HG02938 (cell line): ENCODE data around the gene MZF1.
"Not testable (repeated sequence)": the region's sequence is repeated elsewhere in the genome, so short reads cannot be mapped to it uniquely, and the experiment has no call there.

Source experiments
- ATAC-seq: cut with Tn5 transposase; IDR thresholded peaks from one replicate; pipeline ENCODE4 v1.9.1; 2021; ENCODE audit warnings: mild to moderate bottlenecking, moderate library complexity; ENCODE audit not compliant: unreplicated experiment

MZF1 gene

DNA sequence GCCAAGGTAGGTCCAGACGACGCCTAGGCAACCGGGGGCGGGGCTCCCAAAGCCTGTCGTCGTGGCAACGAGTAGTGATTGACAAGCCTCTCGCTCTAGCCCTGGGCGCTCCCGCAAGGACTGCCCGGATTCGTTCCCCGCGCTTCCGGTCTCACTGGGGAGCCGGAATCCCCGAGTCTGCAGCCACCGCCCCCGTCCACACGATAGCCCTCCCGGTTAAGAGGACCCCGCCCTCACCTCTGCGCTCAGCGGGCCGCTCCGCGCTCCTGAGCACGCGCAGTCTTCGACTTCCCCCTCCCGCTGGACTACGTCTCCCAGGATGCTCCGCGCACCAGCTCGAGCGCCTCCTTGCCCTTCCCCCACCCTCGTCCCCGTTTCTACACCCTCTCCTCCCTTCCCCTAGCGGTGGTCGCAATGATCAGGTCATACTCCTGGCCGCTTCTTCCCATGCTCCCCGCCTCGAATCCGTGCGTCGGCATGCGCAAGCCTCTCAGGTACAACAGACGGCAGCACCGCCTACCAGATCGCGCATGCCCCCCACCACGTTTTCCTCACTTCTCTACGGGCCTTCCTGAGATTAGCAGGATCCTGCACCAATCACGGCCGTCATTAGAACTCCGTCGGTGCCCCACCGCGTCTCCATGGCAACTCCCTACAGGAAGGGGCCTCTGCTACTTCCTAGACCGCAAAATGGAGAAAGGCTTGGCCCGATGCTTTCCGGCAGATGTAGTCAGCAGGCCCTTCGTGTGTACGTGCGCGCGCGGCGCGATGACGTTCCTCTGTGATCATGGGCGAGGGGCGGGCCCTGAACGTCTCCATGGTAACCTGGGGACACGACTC lies at the start of gene MZF1:
Gene MZF1, minus strand, starts transcription at position 518 of the 840 bp plus-strand sequence. CDS start 1,946 bp downstream, outside the sequence.
- ATAC-seq, result peak; percentile 56

DNA sequence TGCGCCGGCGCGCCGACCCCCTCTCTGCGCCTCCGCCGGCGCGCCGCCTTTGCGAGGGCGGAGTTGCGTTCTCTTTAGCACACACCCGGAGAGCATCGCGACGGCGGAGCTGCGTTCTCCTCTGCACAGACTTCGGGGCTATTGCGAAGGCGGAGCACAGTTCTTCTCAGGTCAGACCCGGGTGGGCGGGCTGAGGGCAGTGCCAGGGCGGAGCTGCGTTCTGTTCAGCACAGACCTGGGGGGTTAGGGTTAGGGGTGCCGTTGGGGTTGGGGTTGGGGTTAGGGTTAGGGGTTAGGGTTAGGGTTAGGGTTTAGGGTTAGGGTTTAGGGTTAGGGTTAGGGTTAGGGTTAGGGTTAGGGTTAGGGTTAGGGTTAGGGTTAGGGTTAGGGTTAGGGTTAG lies 34.1 kb upstream of the MZF1 start:
- not testable (repeated sequence) for ATAC-seq

DNA sequence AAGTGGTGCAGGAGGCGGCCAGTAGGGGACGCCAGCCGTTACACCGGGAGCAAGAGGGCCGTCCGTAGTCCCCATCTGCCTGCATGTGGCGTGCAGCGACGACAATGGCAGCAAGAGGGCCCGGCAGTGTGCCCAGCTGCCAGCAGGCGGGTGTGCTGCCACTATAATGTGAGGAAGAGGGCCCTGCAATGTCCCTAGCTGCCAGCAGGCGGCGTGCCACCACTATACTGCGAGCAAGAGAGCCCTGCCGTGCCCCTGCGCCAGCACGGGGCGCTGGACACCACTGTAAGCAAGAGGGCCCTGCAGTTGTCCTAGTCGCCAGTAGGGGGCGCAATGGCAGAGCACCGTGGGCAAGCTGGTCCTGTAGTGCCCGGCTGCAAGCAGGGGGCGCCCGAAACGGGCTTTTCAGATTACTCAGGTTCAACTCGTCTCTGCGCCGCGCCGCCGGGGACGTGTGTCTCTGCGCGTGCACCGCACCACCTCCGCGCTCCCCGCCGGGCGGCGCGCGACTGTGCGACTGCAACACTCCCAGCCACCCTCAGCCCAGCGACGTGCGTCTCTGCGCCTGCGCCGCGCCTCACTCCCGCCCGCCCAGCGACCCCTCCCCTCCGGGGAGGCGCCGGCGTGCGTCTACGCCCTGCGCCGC lies 33.2 kb upstream of the MZF1 start:
- not testable (repeated sequence) for ATAC-seq

DNA sequence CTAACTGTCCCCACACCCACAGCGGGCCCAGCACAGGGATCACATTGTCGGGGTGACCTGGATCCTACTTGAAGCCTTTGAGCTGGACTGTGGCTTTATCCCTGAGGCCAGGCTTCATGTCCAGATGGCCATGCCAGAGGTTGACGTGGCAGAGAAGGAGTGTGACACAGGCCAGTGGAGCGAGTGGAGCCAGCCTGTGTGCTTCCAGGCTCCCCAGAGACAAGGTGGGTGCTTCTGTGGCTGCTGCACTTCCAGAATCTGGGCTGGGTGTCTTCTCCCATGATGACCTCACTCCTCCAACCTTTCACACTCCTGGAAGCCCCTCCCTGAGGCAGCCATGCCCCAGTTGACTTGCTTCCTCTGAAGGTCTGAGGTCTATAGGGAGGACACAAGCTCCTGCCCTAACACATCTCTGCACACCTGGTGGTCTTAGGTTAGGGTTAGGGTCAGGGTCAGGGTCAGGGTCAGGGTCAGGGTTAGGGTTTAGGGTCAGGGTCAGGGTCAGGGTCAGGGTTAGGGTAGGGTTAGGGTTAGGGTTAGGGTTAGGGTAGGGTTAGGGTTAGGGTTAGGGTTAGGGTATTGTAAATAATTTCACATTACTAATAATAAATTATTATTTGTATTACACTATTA lies 13.1 kb upstream of the MZF1 start:
- no peak for ATAC-seq

DNA sequence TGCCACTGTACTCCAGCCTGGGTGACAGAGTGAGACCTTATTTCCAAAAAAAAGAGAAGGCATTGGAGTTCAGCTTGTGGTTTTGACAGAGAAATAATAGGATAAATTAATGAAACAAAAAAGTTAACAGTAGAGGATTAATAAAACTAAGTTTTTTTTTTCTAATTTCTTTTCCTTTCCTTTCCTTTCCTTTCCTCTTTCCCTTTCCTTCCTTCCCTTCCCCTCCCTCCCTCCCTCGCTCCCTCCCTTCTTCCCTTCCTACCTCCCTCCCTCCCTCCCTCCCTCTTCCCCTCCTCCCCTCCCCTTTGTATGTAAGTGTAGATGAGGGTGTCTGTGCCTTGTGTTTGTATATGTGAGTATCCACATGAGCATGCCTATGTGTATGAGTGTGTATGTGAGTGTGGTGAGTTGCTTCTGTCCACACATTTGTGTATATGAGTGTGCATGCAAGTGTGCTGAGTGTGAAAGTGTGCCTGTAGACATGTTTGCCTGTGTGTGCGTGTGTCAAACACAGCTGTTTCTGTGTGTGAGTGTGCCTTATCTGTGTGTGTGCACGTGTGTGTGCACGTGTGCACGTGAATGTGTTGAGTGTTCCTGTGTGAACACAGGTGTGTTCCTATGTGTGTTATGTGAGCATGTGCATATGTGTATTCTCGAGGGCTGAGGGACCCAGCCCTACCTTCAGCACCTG lies 12.5 kb upstream of the MZF1 start:
- no peak for ATAC-seq

DNA sequence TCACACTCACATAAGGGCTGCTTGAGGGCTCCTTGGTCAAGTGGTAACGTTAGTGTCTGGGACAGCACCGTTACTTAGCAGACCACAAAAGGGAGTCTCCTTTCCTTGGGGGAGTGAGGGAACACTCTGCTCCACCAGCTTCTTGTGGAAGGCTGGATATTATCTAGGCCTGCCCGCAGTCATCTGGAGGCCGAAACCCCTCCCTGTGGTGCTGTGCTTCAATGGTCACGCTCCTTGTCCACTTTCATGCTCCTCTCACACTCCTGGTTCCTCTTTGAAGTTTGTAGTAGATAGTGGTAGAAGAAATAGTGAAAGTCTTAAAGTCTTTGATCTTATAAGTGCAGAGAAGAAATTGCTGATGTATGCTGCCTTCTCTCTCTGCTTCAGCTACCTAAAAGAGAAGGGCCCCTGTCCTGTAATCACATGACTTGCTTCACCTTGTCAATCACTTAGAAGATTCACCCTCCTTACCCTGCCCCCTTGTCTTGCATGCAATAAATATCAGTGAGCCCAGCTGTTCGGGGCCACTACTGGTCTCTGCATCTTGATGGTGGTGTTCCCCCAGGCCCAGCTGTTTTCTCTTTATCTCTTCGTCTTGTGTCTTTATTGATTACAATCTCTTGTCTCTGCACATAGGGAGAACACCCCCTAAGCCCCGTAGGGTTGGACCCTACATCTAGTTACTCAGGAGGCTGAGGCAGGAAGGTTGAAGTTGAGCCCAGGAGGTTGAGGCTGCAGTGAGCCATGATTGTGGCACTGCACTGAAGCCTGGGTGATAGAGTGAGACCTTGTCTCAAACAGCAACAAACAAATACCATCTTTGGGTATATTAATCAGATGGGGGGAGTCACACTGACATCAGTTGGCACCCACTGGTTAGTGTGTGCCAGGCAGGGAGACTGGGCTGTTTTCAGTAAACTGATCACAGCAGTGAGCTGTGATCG lies 11.6 kb upstream of the MZF1 start:
- ATAC-seq, result no peak

DNA sequence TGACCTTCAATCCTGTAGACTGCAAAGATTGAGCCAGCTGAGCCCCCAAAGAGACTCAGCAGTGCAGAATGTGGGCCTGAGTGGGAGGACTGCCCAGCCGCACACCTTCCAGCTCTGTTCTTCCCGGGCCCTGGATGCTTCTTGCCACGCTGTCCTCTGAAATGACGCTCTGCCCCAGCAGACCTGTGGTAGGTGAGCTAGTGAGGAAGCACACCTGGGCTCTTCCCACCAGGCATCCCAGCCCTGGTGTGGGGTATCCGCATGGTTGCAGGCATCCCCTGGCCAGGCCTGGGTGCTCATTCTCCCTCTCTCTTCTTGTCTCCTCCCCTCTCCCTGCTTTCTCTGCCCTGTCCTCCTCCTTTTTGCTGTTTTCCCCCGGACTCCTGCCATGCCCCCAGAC lies 9.8 kb upstream of the MZF1 start:
- no peak for ATAC-seq

DNA sequence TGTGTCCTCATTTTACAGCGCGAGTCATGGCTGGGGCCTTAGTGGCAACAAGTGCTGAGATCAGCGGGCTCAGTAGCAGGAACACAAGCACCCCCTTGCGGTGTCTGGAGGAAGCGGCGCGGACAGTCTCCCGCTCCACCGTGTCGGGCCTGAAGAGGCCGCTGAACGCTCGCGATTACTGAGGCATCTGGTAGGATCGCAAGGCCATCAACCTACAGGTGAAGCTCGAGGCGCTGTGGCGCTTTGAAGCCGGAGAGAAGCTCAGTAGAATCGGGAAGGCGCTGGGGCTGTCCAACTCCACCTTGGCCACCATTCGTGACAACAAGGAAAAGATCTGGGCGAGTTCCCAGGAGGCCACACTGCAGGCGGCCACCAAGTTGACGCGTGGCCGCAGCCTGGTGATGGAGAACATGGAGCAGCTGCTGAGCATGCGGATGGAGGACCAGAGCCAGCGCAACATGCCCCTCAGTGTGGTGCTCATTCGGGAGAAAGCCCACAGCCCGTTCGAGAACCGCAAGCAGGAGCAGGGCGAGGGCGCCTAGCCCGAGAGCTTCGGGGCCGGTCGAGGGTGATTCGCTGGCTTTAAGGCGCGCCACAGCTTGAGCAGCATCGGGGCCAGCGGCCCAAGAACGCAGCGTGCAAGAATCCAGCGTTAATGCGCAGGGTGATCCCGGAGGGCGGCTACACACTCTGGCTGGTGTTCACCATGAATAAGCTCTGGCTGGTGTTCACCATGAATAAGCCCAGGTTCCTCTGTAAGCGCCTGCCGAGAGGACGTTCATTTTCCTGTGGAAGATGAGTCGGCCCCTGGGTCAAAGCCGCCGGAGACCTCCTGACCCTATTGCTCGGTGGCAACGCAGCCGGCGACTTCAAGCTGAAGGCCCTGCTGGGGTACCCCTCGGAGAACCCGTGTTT lies 8.3 kb upstream of the MZF1 start:
- no peak for ATAC-seq

DNA sequence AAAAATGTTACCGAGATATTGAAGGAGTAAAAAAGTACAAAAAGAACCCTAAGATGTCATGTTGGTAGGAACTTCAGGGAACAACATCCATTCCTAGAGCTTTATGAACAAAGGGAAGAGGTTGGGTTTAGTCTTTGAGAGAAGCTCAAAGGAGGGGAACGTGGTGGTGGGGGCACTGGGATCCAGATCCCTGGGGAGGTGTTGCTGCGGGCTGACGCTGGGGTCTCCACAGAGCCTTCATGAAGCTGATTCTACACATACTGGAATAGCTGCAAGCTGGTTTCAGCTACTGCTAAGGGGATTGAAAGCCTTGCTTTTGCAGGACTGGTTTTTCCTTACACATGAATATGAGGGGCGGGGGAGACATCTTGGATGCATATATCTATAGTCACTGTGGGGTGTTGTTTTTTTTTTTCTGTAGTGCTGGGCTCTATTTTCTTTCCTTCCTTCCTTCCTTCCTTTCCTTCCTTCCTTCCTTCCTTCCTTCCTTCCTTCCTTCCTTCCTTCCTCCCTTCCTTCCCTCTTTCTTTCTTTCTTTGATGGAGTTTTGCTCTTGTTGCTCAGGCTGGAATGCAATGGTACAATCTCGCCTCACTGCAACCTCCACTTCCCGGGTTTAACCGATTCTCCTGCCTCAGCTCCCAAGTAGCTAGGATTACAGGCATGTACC lies 6.5 kb upstream of the MZF1 start:
- no peak for ATAC-seq

DNA sequence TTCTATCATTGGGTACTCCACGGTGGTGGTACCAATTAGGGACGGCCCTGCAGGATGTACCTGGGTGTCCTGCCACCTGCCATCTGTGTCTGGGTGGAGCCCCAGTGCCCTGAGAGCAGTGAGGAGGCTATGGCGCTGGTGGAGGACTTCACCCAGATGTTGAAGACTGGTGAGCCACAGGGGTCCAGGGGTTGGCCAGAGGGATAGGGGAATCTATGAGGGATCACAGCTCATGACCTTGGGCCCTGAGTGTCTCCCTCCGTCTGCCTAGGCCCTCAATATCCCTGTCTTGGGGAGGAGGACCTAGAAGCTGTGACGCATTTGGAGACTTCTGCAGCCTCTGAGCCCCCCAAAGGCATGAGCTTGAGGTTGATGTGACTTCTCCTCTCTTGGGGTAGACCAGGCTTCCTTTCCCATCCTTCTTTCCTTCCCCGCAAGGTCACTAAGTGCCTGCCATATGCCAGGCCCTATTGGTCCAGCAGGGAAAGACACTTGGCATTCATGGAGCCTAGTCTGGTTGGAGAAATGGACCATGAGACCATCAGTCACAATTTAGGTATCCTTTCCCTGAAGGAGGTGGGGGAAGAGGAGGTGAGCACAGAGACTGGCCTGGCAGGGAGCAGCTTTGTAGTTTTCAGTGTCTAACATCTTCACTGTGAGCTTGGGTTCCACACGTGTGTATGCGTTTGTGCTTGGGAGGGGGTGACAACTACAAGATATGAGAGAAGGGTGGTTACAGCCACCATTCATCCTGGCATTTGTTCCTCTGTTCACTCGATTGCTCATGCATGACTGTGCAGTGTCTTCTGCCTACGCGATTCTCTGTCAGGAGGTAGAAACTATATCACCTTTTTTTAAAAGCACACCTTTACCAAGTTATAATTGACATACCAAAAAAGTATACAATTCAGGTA lies 5.1 kb upstream of the MZF1 start:
- no peak for ATAC-seq

DNA sequence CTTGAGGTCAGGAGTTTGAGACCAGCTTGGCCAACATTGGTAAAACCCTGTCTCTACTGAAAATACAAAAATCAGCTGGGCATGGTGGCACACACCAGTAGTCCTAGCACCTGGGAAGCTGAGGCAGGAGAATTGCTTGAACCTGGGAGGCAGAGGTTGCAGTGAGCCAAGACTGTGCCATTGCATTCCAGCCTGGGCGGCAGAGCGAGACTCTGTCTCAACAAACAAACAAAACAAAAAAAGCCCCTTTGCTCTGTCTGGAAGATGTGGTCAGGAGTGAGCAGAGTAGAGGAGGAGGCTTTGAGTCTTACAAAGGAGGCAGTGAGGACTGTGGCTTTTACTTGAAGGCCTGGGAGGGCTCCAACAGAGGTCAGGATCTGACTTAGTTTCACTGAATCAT lies 4.4 kb upstream of the MZF1 start:
- not testable (repeated sequence) for ATAC-seq

DNA sequence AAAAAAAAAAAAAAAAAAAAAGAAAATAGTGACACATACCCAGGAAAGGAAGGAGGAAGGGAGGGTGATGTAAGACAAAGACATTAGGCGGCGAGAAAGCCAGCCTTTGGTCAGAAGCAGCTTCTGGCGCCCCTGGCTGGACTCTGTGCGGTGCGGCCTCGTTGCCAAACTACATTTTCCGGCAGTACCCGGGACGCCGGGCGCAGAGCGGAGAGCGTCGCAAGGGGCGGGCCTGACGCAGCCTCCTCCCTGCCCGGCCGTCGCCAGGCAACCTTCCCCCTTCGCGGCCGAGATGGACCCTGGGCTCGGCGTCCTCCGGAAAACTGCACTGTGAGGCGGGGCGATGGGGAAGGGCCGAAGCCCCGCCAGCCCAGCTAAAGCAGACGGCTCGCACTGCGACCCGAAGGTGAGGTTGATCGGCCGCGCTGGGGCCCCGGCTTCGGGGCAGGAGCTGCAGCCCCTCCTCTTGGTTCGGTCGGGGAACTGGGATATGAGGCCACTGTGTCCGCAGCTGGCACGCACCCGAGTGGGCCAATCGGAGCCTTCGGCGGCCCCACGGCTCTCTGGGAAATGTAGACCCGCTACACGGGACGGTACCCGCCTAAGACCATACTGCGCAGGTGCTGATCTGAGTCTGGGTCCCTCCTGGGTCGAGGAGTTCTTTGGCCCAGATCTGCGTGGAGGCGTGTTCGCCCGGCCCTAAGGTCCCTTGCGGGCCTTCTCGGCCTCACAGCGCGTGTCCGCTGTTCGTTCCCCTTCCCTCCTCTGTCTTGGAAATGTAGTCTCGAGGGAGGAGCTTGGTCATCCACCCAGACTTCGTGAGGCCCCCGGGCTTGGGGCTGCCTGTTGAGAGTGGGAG lies 2.3 kb upstream of the MZF1 start:
- ATAC-seq, result peak; percentile 38

DNA sequence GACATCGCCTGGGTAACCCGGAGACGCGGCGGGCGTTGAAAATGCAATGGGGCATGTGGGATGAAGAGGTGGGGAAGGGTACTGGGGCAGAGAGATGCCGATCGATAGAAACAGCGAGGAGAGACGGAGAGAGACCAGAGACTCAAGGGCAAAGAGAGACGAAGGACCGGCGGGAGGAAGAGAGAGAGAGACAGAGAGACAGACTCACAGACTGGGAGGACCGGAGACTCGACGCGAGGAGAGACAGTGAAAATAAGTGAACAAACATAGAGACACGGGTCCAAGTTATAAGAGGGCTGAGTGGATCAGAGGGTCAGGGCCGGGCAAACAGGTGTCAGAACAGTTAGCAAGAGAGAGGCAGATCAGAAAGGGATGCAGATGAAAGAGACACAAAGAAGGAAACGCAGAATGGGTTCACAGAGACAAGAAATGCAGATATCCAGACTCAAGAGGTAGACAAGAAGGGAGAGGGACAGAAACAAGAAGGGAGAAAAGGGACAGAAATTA lies 576 bp upstream of the MZF1 start:
- no peak for ATAC-seq

DNA sequence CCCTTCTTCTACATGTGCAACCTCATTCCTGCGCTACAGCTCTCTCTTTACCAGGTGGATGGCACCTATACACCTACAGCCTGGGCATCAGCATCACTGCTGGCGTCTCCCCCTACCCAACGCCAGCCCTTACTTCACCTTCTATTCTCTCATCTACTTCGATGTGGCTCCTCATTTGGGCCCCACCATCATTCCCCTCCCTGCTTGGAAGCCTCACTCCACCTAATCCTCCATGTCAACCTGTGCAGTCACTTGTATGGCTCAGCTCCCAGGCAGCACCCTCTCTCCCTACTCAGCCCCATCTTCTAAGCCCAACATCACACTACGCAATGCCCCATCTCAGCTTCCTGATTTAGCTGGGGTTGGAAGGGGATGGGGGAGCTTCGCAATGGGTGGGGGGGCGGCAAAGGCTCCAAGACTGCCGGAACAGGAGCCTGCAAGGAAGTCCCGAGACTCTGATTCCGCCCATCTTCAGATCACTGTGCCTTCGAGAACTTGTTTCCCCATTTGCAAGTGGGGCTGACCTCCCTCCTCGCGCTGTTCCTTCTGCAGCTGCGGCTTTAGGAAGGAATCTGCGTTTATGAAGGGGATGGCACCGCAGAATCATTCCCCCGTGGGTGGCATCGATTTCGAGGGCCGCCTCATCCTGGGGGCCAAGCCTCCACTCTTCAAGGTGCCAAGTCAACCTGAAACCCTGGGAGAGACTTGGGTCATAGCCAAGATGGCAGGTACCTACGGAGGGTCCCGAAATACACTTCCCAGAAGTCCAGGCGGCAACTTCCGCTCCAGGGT lies 913 bp downstream of the MZF1 start:
- ATAC-seq, result no peak

DNA sequence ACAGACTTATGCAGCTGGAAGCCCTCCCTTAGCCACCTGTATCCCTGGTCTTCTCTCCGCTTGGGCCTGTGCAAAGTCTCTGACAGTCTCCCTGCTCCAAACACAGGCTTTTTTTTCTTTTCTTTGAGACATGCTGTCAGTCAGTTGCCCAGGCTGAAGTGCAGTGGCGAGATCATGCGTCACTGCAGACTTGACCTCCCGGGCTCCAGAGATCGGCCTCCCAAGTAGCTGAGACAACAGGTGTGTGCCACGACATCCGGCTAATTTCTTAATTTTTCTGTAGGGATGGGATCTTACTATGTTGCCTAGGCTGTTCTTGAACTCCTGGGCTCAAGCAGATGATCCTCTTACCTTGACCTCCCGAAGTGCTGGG lies 1.6 kb downstream of the MZF1 start:
- no peak for ATAC-seq
